CD14-positive monocyte (primary cell): Measurements from ENCODE around the gene CDH13. TPM values are rescaled to one million over a fixed set of nuclear protein-coding genes. Genes with fewer than 3 reads are reported as not detected.

Experiments
- DNase-seq, 3 donors: peaks; one replicate each; pipeline ENCODE4 v3.0.0-alpha.2; 2011 to 2022
- H2AFZ ChIP-seq: 2 replicates; pipeline ENCODE4 v1.6.0; 2012; ENCODE audit warnings: mild to moderate bottlenecking, low read depth, low read length, inconsistent platforms; ENCODE audit not compliant: insufficient read depth, poor library complexity, severe bottlenecking
- H3K27ac ChIP-seq, 2 donors: 1 replicate in 1 of 2; 2 replicates in 1 of 2; pipeline ENCODE4 v1.5.1; 2012 to 2013; ENCODE audit warnings: low read length in 2 of 2, control low read depth in 1 of 2, inconsistent platforms in 1 of 2, low read depth in 1 of 2, mild to moderate bottlenecking in 1 of 2
- H3K27me3 ChIP-seq, 2 donors: one replicate each; pipeline versions ENCODE4 v1.6.0 to v1.6.1; 2011 to 2013; ENCODE audit warnings: low read length in 2 of 2; ENCODE audit not compliant: control insufficient read depth in 2 of 2, insufficient read depth in 2 of 2
- H3K36me3 ChIP-seq, 2 donors: replicated peaks in 1 of 2; 1 replicate in 1 of 2; 2 replicates in 1 of 2; pipeline versions ENCODE4 v1.5.1 to v1.6.1; 2012 to 2013; ENCODE audit warnings: low read length in 2 of 2, control low read depth in 1 of 2, inconsistent platforms in 1 of 2, mild to moderate bottlenecking in 1 of 2; ENCODE audit not compliant: insufficient read depth in 2 of 2, control insufficient read depth in 1 of 2
- H3K4me1 ChIP-seq, 2 donors: 1 replicate in 1 of 2; 2 replicates in 1 of 2; pipeline versions ENCODE4 v1.5.1 to v1.6.1; 2012 to 2013; ENCODE audit warnings: low read length in 2 of 2, control low read depth in 1 of 2, inconsistent platforms in 1 of 2, mild to moderate bottlenecking in 1 of 2, moderate library complexity in 1 of 2; ENCODE audit not compliant: insufficient read depth in 2 of 2, control insufficient read depth in 1 of 2
- H3K4me2 ChIP-seq: replicated peaks from 2 replicates; pipeline ENCODE3; 2012; ENCODE audit warnings: low read length, moderate library complexity, mild to moderate bottlenecking; ENCODE audit not compliant: poor library complexity, severe bottlenecking; ENCODE audit errors: extremely low read depth
- H3K4me3 ChIP-seq, 3 experiments: fragments of 200-600 bp in 1 of 3; sonication (generic) in 1 of 3; replicated peaks in 1 of 3; 1 replicate in 2 of 3; 2 replicates in 1 of 3; pipeline ENCODE4 v1.5.1; 2011 to 2013; ENCODE audit warnings: low read length in 3 of 3, mild to moderate bottlenecking in 3 of 3, control low read depth in 2 of 3, low read depth in 2 of 3, inconsistent platforms in 1 of 3, moderate library complexity in 1 of 3
- H3K79me2 ChIP-seq: 2 replicates; pipeline ENCODE4 v1.6.0; 2012; ENCODE audit warnings: mild to moderate bottlenecking, control low read depth, inconsistent platforms, low read length, moderate library complexity; ENCODE audit not compliant: insufficient read depth
- H3K9ac ChIP-seq: 2 replicates; pipeline ENCODE4 v1.6.0; 2017; ENCODE audit warnings: low read length, mild to moderate bottlenecking; ENCODE audit not compliant: insufficient read depth, poor library complexity, severe bottlenecking
- H3K9me3 ChIP-seq, 2 donors: replicated peaks in 1 of 2; 1 replicate in 1 of 2; 2 replicates in 1 of 2; pipeline versions ENCODE4 v1.5.1 to v1.6.1; 2012 to 2013; ENCODE audit warnings: low read length in 2 of 2, control low read depth in 1 of 2; ENCODE audit not compliant: control insufficient read depth in 1 of 2, insufficient read depth in 1 of 2
- H4K20me1 ChIP-seq: 2 replicates; pipeline ENCODE4 v1.6.0; 2012; ENCODE audit warnings: mild to moderate bottlenecking, low read length, control low read depth, moderate library complexity; ENCODE audit not compliant: insufficient read depth
- H3K27ac Mint-ChIP-seq, 7 donors: one replicate each; pipeline ENCODE4 v1.8.0; 2020; ENCODE audit warnings: mild to moderate bottlenecking in 7 of 7, mixed read lengths in 7 of 7, moderate library complexity in 6 of 7, inconsistent platforms in 2 of 7
- H3K27me3 Mint-ChIP-seq, 3 donors: one replicate each; pipeline ENCODE4 v1.8.0; 2021 to 2022; ENCODE audit warnings: low read depth in 3 of 3, mild to moderate bottlenecking in 3 of 3, mixed read lengths in 3 of 3, moderate library complexity in 3 of 3, inconsistent platforms in 1 of 3
- H3K36me3 Mint-ChIP-seq, 2 donors: one replicate each; pipeline ENCODE4 v1.8.0; 2020; ENCODE audit warnings: mixed read lengths in 2 of 2, inconsistent platforms in 1 of 2, mild to moderate bottlenecking in 1 of 2
- H3K4me1 Mint-ChIP-seq: one replicate; pipeline ENCODE4 v1.8.0; 2020; ENCODE audit warnings: mild to moderate bottlenecking, mixed read lengths
- H3K4me3 Mint-ChIP-seq, 2 donors: one replicate each; pipeline ENCODE4 v1.8.0; 2020; ENCODE audit warnings: mild to moderate bottlenecking in 2 of 2, mixed read lengths in 2 of 2, moderate library complexity in 1 of 2
- H3K9me3 Mint-ChIP-seq, 7 donors: one replicate each; pipeline ENCODE4 v1.8.0; 2020 to 2022; ENCODE audit warnings: mixed read lengths in 7 of 7, mild to moderate bottlenecking in 6 of 7, moderate library complexity in 6 of 7, inconsistent platforms in 2 of 7
- WGBS: methylation state at CpG from one replicate; pipeline ENCODE4 v1.1.5; 2013; ENCODE audit warnings: missing lambda C conversion rate; ENCODE audit not compliant: insufficient coverage; 5-methylcytosine and 5-hydroxymethylcytosine counted together
- intact Hi-C, 2 donors: fragments of 100-400 bp; cut with micrococcal nuclease; formaldehyde crosslinking; loops; one replicate each; pipeline versions ENCODE4 v1.15.0 to v1.15.1; 2023
- polyA plus RNA-seq, 3 donors: library from polyadenylated mRNA; depleted of rRNA in 1 of 3; unstranded in 2 of 3; stranded (reverse) in 1 of 3; fragments of 300-500 nt in 2 of 3; fragments of >200 nt in 1 of 3; fragmentation: Illumina TruSeq in 2 of 3; gene quantifications; 1 replicate in 2 of 3; 2 replicates in 1 of 3; pipeline ENCODE4 v1.2.3, GENCODE V29; 2012 to 2021
- TF ChIP-seq, protein P1 (sequence below): fragments of 200-600 bp; IDR thresholded peaks from one replicate; pipeline ENCODE4 v1.8.0; 2022; ENCODE audit warnings: antibody characterized with exemption, mild to moderate bottlenecking

The CDH13 gene
- polyA plus RNA-seq, 3 donors = 0.13 to 0.19 TPM; not detected in 1

DNA sequence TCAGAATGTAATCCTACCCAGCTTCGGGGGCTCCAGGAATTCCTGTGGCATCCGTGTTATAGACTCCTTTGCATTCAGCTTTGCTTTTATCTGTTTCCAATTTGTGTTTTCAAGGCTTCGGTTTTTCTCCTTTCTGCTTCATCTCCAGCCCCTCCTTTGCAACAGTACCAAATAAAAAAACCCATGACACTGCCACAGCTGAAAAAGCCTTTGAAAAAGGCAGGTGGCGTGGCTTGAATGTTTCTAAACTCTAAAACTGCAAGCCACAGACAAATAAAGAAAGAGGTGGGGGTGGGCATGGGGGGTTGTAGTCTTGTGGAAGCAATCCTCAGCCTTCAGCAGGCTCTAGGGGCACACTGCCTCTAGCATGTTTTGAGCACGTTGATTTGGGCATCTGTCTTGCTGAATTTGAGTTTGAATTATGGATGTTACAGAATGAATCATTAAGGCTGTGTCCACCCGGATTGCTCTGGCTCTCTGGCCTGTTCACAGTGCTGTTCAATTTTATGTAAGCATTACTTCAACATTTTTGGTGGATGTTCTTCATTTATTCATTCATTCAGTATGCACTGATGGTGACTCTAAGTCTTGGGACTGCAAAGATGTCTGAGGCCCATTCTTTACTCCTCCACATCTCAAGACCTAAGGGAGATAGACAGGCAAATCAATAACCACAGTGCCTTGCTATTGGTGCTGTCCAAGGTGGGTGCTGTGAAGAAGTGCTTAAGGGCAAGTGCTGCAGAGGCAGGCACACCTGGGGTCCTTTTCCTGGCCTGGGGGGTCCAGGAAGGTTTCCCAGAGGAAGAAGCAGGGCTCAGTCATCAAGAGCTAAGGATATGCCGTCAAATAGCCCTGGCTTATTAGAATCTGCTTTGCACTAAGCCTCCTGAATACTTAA lies 77.4 kb downstream of the CDH13 start:
- no peaks in the 10 kb centered on the region for H3K4me1 Mint-ChIP-seq
- no peak overlapping the region for H3K27ac Mint-ChIP-seq
- intact Hi-C loops = no loop called here
- peaks cover 0 to 9% (median 2%) of the 10 kb centered on the region in 3 donors for H3K27me3 Mint-ChIP-seq
- TF ChIP-seq, protein P1, sequence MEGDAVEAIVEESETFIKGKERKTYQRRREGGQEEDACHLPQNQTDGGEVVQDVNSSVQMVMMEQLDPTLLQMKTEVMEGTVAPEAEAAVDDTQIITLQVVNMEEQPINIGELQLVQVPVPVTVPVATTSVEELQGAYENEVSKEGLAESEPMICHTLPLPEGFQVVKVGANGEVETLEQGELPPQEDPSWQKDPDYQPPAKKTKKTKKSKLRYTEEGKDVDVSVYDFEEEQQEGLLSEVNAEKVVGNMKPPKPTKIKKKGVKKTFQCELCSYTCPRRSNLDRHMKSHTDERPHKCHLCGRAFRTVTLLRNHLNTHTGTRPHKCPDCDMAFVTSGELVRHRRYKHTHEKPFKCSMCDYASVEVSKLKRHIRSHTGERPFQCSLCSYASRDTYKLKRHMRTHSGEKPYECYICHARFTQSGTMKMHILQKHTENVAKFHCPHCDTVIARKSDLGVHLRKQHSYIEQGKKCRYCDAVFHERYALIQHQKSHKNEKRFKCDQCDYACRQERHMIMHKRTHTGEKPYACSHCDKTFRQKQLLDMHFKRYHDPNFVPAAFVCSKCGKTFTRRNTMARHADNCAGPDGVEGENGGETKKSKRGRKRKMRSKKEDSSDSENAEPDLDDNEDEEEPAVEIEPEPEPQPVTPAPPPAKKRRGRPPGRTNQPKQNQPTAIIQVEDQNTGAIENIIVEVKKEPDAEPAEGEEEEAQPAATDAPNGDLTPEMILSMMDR = no peak
- H3K27me3 ChIP-seq = no peaks in the 10 kb centered on the region
- H3K4me2 ChIP-seq = no peak overlapping the region
- H3K36me3 ChIP-seq = no peaks in the 10 kb centered on the region
- 57% methylated on average over 5 of the region's 7 CpGs for WGBS
- H3K9me3 Mint-ChIP-seq = peaks cover 0 to 1% (median 0%) of the 10 kb centered on the region in 7 donors
- no peaks in the 10 kb centered on the region for H4K20me1 ChIP-seq
- H3K4me3 ChIP-seq = no peak overlapping the region
- H3K9me3 ChIP-seq = no peaks in the 10 kb centered on the region
- no peak overlapping the region for H2AFZ ChIP-seq
- DNase-seq = no peak
- H3K4me1 ChIP-seq = no peaks in the 10 kb centered on the region
- no peak overlapping the region for H3K9ac ChIP-seq
- H3K79me2 ChIP-seq = no peaks in the 10 kb centered on the region
- H3K36me3 Mint-ChIP-seq = no peaks in the 10 kb centered on the region
- no peak overlapping the region for H3K4me3 Mint-ChIP-seq
- no peak overlapping the region for H3K27ac ChIP-seq

DNA sequence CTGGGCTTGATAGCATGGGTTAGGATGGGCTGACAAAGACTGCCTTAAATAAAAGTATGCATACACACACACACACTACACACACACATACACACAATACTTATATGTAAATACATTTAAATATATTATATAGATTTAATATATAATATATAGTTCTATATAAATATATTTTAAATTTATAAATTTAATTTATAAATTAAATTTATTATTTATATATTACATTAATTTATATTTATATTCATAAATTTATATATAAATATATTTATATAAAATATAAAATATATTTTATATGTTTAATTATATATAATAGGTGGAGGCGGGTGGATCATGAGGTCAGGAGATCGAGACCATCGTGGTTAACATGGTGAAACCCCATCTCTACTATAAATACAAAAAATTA lies 83.2 kb downstream of the CDH13 start:
- Mint-ChIP-seq H3K27ac (no peak overlapping the region), H3K4me3 (no peak overlapping the region), H3K27me3 (peaks cover 0 to 6% (median 4%) of the 10 kb centered on the region in 3 donors), H3K4me1 (no peaks in the 10 kb centered on the region), H3K9me3 (no peaks in the 10 kb centered on the region), H3K36me3 (no peaks in the 10 kb centered on the region)
- no peak overlapping the region for H3K9ac ChIP-seq
- no peak for DNase-seq
- intact Hi-C loops = no loop called here
- no peaks in the 10 kb centered on the region for H3K27me3 ChIP-seq
- TF ChIP-seq, protein P1 = no peak
- no peak overlapping the region for H3K4me2 ChIP-seq
- no peaks in the 10 kb centered on the region for H3K4me1 ChIP-seq
- no peak overlapping the region for H3K27ac ChIP-seq
- no peaks in the 10 kb centered on the region for H4K20me1 ChIP-seq
- H3K36me3 ChIP-seq = no peaks in the 10 kb centered on the region
- H3K79me2 ChIP-seq = no peaks in the 10 kb centered on the region
- H2AFZ ChIP-seq = no peak overlapping the region
- H3K4me3 ChIP-seq = no peak overlapping the region
- WGBS = no CpG with 5 or more reads among the region's 3 CpGs
- no peaks in the 10 kb centered on the region for H3K9me3 ChIP-seq
